ENCODE measurements around the gene RAI14.

DNA sequence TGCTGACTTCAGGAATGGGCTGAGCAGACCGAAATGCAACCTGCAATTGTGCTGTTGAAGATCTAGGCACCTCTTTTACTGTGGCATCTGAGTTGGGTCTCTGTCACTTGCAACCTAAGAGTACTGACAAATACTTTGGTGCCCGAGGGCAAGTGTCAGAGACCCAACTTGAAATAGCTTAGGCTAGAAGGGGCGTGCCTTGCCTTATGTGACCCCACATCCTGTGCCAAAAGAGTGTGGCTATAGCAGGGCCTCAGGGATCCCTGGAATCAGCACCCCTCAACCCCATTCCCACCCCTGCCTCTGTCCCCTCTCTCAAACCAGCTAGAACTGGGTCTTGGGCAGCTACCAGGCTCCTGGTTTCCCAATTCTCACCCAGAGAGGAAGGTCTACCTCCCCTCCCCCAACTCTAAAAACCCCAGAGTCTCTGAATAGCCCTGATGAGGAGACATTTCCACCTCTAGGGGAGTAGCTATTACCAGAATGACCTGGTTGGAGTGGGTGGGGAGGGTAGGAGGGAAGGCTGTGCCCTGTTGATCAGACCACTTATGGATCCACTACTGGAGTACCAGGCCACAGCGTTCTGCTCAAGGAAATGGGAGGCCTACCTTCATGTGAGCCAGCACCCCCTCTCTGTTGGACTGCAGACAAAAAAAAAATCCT lies 17.5 kb downstream of the RAI14 start:
- TF ChIP-seq, protein P1, sequence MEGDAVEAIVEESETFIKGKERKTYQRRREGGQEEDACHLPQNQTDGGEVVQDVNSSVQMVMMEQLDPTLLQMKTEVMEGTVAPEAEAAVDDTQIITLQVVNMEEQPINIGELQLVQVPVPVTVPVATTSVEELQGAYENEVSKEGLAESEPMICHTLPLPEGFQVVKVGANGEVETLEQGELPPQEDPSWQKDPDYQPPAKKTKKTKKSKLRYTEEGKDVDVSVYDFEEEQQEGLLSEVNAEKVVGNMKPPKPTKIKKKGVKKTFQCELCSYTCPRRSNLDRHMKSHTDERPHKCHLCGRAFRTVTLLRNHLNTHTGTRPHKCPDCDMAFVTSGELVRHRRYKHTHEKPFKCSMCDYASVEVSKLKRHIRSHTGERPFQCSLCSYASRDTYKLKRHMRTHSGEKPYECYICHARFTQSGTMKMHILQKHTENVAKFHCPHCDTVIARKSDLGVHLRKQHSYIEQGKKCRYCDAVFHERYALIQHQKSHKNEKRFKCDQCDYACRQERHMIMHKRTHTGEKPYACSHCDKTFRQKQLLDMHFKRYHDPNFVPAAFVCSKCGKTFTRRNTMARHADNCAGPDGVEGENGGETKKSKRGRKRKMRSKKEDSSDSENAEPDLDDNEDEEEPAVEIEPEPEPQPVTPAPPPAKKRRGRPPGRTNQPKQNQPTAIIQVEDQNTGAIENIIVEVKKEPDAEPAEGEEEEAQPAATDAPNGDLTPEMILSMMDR (conservative IDR thresholded peaks at IDR 0.05 in 1 of 2, IDR thresholded peaks at IDR 0.05 in 1 of 2; ENCODE audit: low read depth in 1 of 2, low read length in 2 of 2): no peak
- TF ChIP-seq EZH2 (IDR thresholded peaks at IDR 0.05; ENCODE audit: low read length, missing control alignments): no peak
